GM18505 (cell line): ENCODE results near the gene PLA2R1.

Source experiments
- ATAC-seq: cut with Tn5 transposase; IDR thresholded peaks from one replicate; pipeline ENCODE4 v1.9.1; 2021; ENCODE audit not compliant: unreplicated experiment
- POLR2A ChIP-seq: IDR thresholded peaks from 4 replicates; pipeline ENCODE4 v1.6.1; 2011; ENCODE audit warnings: borderline replicate concordance; ENCODE audit not compliant: insufficient read depth, insufficient read length; ENCODE audit errors: extremely low read depth

Gene PLA2R1

DNA sequence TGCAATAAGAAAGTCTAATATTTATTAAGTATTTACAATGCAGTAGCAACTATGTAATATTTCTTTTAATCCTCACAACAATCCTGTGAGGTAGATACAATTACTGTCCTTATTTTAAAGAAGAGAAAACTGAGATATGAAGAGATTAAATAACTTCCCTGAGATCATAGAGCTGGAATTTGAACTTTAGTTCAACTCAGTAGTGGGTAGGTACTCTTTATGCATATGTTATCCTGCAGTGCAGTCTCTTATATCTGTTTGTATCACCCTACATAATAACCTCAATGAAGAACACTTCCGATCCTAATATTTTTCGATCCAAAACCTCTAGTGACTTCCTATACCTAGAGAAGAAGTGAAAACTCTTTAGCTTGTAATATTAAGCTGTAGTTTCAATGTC is 64.2 kb downstream of the PLA2R1 start:
- TF ChIP-seq POLR2A, result no peak
- no peak for ATAC-seq

GRCh38 chr2:159996792-159997546 is 65.4 kb downstream of the PLA2R1 start:
- ATAC-seq, result no peak
- no peak for TF ChIP-seq POLR2A

- no peak for ATAC-seq
- no peak for TF ChIP-seq POLR2A
Measured at GRCh38 chr2:159995038-159995437, 67.4 kb downstream of the PLA2R1 start.

DNA sequence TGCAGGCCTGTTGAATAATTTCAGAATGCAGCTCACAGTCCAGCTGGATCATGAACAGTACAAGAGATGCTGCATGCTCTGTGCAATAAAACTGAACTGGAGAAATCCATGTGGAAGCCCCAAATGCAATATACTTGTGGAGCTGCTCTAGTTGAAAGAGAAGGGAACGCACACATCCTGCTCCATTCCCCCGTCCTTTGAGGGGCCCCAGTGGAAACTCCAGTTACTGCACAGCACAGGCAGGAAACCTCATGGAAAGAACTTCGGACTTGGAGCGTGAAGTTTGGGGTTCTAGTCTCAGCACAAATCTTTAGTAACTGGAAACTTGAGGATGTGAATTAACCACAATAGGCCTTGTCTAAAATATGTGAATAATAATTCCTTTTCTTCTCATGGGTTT is 73.2 kb downstream of the PLA2R1 start:
- no peak for TF ChIP-seq POLR2A
- ATAC-seq, result no peak

DNA sequence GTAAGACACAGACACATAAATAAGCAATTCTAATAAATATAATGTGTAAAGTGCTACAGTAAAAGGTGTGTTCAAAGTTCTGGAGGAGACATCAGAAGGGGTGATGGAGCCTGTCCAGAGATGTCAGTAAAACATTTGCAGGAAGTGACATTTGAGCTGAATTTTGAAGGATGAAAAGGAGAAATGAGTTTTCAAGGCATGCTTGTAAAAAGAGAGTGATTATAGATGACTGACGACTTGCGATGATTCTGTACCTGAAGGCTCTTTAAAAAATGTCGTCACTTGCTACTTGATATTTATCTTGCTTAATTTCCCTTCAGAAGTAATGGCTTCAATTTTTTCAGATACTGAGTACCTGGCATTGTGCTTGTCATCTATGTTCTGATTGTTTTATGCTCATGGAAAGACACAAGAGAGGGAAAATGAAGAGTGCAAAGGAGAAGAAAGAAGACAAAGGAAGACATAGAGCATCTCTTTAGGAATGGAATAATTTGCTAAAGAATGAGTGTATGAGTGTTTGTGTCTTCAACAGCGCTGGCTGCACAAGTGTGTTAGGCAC is 73.9 kb downstream of the PLA2R1 start:
- no peak for TF ChIP-seq POLR2A

GRCh38 chr2:159987181-159987580 is 75.2 kb downstream of the PLA2R1 start:
- ATAC-seq, result no peak
- TF ChIP-seq POLR2A, result no peak

More for the DNA sequence above, 73.9 kb downstream of the PLA2R1 start:
- no peak for ATAC-seq

DNA sequence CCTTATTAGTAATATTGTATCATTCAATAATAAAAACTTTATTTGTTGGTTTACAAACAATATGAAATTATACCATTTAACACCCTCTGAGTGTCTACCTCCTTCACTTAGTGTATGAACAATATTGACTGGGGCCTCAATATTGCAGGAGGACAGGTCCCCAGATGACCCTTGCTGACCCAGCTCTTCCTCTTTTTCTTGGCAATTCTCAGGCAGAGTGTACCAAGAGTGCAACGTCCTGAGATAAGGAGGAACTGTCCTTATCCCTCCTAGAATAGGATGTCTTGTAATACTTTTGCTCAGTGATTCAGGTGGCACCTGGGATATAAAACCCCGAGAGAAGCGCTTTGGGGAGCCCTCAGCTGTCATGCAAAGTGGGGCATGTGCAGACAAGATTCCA is 76.8 kb downstream of the PLA2R1 start:
- TF ChIP-seq POLR2A, result no peak
- no peak for ATAC-seq

- no peak for TF ChIP-seq POLR2A
- no peak for ATAC-seq
Measured at GRCh38 chr2:159984034-159984433, 78.4 kb downstream of the PLA2R1 start.

- TF ChIP-seq POLR2A, result no peak
- no peak for ATAC-seq
Measured at GRCh38 chr2:159982842-159983785, 79.3 kb downstream of the PLA2R1 start.

DNA sequence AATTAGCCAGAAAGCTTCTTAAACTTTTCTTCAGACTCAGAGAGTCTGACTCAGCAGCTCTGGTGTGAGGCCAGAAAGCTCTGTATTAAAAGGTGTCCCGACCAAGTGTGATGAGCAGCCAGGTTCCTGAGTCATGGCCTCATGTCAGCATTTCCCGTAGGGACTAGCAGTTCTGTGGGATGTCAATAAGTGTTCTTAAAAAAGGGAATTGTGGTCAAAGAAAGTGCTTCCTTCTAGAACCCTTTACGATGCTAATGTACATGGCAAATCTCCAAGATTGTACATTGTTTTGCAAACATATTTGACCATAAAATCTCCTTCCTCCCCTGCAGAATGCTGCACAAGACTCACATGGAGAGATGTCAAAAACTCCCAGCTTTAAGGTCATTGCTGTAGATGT is 80.1 kb downstream of the PLA2R1 start:
- no peak for ATAC-seq
- no peak for TF ChIP-seq POLR2A

DNA sequence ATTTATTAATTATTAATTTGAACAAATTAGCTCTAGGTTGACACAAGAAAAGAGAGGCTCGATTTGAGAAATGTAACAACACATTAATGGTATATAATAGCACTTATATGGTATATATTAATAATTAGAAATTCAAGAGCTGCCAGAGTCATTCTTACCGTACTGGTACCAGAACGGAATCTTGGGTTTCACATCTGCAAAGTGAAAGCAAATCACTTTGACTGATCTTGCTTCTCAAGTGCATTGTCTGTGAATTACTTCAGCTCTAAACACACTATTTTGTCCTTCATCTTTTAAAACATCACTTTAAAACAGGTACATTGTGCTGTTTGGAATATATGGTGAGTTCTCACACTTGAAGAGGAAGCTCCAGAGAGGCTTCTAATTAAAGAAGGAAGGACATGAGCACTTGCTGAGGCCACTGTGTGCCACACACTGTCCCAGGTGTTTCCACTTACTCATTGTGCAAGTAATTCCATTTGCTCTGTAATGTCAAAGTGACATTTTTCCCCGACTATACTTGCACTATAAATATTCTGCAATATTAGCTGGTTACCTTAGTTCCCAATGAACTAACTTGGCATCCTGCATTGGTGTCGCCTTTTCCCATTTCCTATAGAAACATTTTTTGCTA is 85.8 kb downstream of the PLA2R1 start:
- ATAC-seq, result no peak

GRCh38 chr2:159973325-159973724 is 89.1 kb downstream of the PLA2R1 start:
- no peak for TF ChIP-seq POLR2A
- no peak for ATAC-seq

More for the DNA sequence above, 85.8 kb downstream of the PLA2R1 start:
- no peak for TF ChIP-seq POLR2A
